Natural killer cell (primary cell): ENCODE measurements around the gene WWC2. TPM values are rescaled to one million over a fixed set of nuclear protein-coding genes. Genes with fewer than 3 reads are reported as not detected.

Experiments
- ATAC-seq, 3 donors: fragments of 150-1000 bp in 2 of 3; fragments of 200-7000 bp in 1 of 3; cut with Tn5 transposase; 1 replicate in 1 of 3; 2 replicates in 2 of 3; pipeline ENCODE4 v1.10.0; 2021; ENCODE audit warnings: mild to moderate bottlenecking in 2 of 3, moderate library complexity in 2 of 3
- DNase-seq, 2 donors: peaks; one replicate each; pipeline versions ENCODE4 v3.0.0 to v3.0.0-alpha.2; 2013 to 2021; ENCODE audit warnings: mixed read lengths in 1 of 2
- H3K27ac ChIP-seq: one replicate; pipeline ENCODE4 v1.5.1; 2013; ENCODE audit warnings: mild to moderate bottlenecking, low read length
- H3K27me3 ChIP-seq: one replicate; pipeline ENCODE4 v1.6.1; 2013; ENCODE audit warnings: low read length; ENCODE audit not compliant: control insufficient read depth, insufficient read depth
- H3K36me3 ChIP-seq: one replicate; pipeline ENCODE4 v1.6.1; 2013; ENCODE audit warnings: low read length; ENCODE audit not compliant: control insufficient read depth, insufficient read depth
- H3K4me1 ChIP-seq: one replicate; pipeline ENCODE4 v1.6.1; 2013; ENCODE audit warnings: low read length; ENCODE audit not compliant: control insufficient read depth, insufficient read depth
- H3K4me3 ChIP-seq: one replicate; pipeline ENCODE4 v1.5.1; 2013; ENCODE audit warnings: low read length
- H3K9me3 ChIP-seq: one replicate; pipeline ENCODE4 v1.6.1; 2013; ENCODE audit warnings: low read length; ENCODE audit not compliant: control insufficient read depth, insufficient read depth
- H3K27ac Mint-ChIP-seq, 2 donors: one replicate each; pipeline ENCODE4 v1.8.0; 2022; ENCODE audit warnings: mild to moderate bottlenecking in 2 of 2, mixed read lengths in 2 of 2, moderate library complexity in 1 of 2
- H3K27me3 Mint-ChIP-seq, 2 donors: one replicate each; pipeline ENCODE4 v1.8.0; 2022; ENCODE audit warnings: low read depth in 2 of 2, mixed read lengths in 2 of 2
- H3K36me3 Mint-ChIP-seq: one replicate; pipeline ENCODE4 v1.8.0; 2022; ENCODE audit warnings: mixed read lengths
- H3K4me1 Mint-ChIP-seq, 2 donors: one replicate each; pipeline ENCODE4 v1.8.0; 2022; ENCODE audit warnings: mixed read lengths in 2 of 2
- H3K4me3 Mint-ChIP-seq: one replicate; pipeline ENCODE4 v1.8.0; 2022; ENCODE audit warnings: mild to moderate bottlenecking, moderate library complexity, mixed read lengths
- H3K9me3 Mint-ChIP-seq, 2 donors: one replicate each; pipeline ENCODE4 v1.8.0; 2022; ENCODE audit warnings: mixed read lengths in 2 of 2
- CTCF ChIP-seq: fragments of 200-600 bp; IDR thresholded peaks from one replicate; pipeline ENCODE4 v1.8.0; 2022; ENCODE audit warnings: antibody characterized with exemption
- WGBS: methylation state at CpG from one replicate; pipeline ENCODE4 v1.1.7; 2013; ENCODE audit warnings: missing lambda C conversion rate; ENCODE audit not compliant: insufficient coverage; 5-methylcytosine and 5-hydroxymethylcytosine counted together
- intact Hi-C: fragments of 100-400 bp; cut with micrococcal nuclease; formaldehyde crosslinking; loops from one replicate; pipeline ENCODE4 v1.14.2; 2022
- total RNA-seq, 4 donors: library from RNA; stranded (reverse); fragments of 120-200 nt in 1 of 4; gene quantifications; one replicate each; pipeline versions ENCODE4 v1.2.3 to v1.2.4, GENCODE V29; 2013 to 2022

WWC2 gene
- total RNA-seq, 3 donors from 2014 or later (not counting 1 experiment from before 2014, with no cell fraction given) = 8.2 to 22.7 (median 9.2) TPM

- WGBS = 0% methylated on average over 1 of the region's 3 CpGs
- TF ChIP-seq CTCF = no peak
These were observed 1.2 kb downstream of the WWC2 start for GRCh38 chr4:183100298-183100599.

GRCh38 chr4:183100827-183101226 lies 1.8 kb downstream of the WWC2 start:
- Mint-ChIP-seq H3K4me1 (peaks cover 12 to 13% of the 10 kb centered on the region in 2 donors), H3K36me3 (no peaks in the 10 kb centered on the region), H3K4me3 (peak overlapping the region; percentile 69), H3K27me3 (peaks cover 5 to 15% of the 10 kb centered on the region in 2 donors), H3K9me3 (no peaks in the 10 kb centered on the region), H3K27ac (no peak overlapping the region)
- Histone ChIP-seq H3K27me3 (peaks cover 3% of the 10 kb centered on the region), H3K27ac (no peak overlapping the region), H3K4me1 (peaks cover 16% of the 10 kb centered on the region), H3K4me3 (no peak overlapping the region), H3K36me3 (no peaks in the 10 kb centered on the region), H3K9me3 (no peaks in the 10 kb centered on the region)
- ATAC-seq (no peak), DNase-seq (no peak)
- intact Hi-C loops = no loop called here
- 91% methylated on average over 5 of the region's 6 CpGs for WGBS
- no peak for TF ChIP-seq CTCF

More at GRCh38 chr4:183100298-183100599, 1.2 kb downstream of the WWC2 start:
- intact Hi-C loops = no loop called here
- Mint-ChIP-seq H3K4me3 (peak overlapping the region; percentile 75), H3K36me3 (no peaks in the 10 kb centered on the region), H3K9me3 (no peaks in the 10 kb centered on the region), H3K4me1 (peaks cover 12 to 13% of the 10 kb centered on the region in 2 donors), H3K27me3 (peaks cover 5 to 15% of the 10 kb centered on the region in 2 donors), H3K27ac (no peak overlapping the region)
- H3K4me1 ChIP-seq = peaks cover 16% of the 10 kb centered on the region
- H3K9me3 ChIP-seq = no peaks in the 10 kb centered on the region
- no peaks in the 10 kb centered on the region for H3K36me3 ChIP-seq
- ATAC-seq (no peak), DNase-seq (no peak)
- H3K27me3 ChIP-seq = peaks cover 3% of the 10 kb centered on the region
- no peak overlapping the region for H3K27ac ChIP-seq
- H3K4me3 ChIP-seq = peak overlapping the region; percentile 6

- H3K27ac ChIP-seq = no peak overlapping the region
- no peak overlapping the region for H3K4me3 Mint-ChIP-seq
- H3K36me3 ChIP-seq = no peaks in the 10 kb centered on the region
- peaks cover 8 to 10% of the 10 kb centered on the region in 2 donors for H3K4me1 Mint-ChIP-seq
- DNase-seq (no peak), ATAC-seq (no peak)
- peaks cover 3% of the 10 kb centered on the region for H3K27me3 ChIP-seq
- peaks cover 5 to 22% of the 10 kb centered on the region in 2 donors for H3K27me3 Mint-ChIP-seq
- peaks cover 16% of the 10 kb centered on the region for H3K4me1 ChIP-seq
- H3K27ac Mint-ChIP-seq = no peak overlapping the region
- WGBS = 91% methylated on average over 3 of the region's 4 CpGs
- H3K4me3 ChIP-seq = no peak overlapping the region
- no peaks in the 10 kb centered on the region for H3K9me3 Mint-ChIP-seq
- no peaks in the 10 kb centered on the region for H3K9me3 ChIP-seq
- intact Hi-C loops = no loop called here
- no peaks in the 10 kb centered on the region for H3K36me3 Mint-ChIP-seq
- TF ChIP-seq CTCF = no peak
These were observed 3.0 kb downstream of the WWC2 start for GRCh38 chr4:183101956-183102480.

DNA sequence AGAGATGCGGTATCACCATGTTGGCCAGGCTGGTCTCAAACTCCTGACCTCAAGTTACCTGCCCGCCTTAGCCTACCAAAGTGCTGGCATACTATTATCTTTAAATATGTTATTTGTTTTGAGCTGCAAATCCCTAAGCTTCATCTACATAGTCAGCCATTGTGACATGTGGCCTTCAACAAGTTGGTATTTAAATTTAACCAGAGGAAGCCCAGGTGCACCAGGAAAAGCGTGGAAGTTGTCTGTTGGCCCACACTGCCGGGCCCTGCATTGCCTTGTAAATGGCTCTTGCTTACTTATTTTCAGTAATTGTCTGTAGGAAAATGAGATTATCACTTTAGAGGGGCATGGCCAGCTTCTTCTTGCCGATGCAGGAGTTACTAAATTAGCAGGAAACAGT lies 6.0 kb downstream of the WWC2 start:
- ATAC-seq = no peak
- H3K36me3 ChIP-seq = no peaks in the 10 kb centered on the region
- intact Hi-C loops = no loop called here
- no peaks in the 10 kb centered on the region for H3K9me3 Mint-ChIP-seq
- peaks cover 4% of the 10 kb centered on the region for H3K4me1 ChIP-seq
- no peak overlapping the region for H3K4me3 Mint-ChIP-seq
- DNase-seq = no peak
- no peaks in the 10 kb centered on the region for H3K4me1 Mint-ChIP-seq
- peaks cover 3% of the 10 kb centered on the region for H3K27me3 ChIP-seq
- no peak for TF ChIP-seq CTCF
- H3K36me3 Mint-ChIP-seq = no peaks in the 10 kb centered on the region
- no peak overlapping the region for H3K27ac Mint-ChIP-seq
- no peak overlapping the region for H3K27ac ChIP-seq
- peaks cover 5 to 29% of the 10 kb centered on the region in 2 donors for H3K27me3 Mint-ChIP-seq
- H3K9me3 ChIP-seq = no peaks in the 10 kb centered on the region
- H3K4me3 ChIP-seq = no peak overlapping the region
- WGBS = 95% methylated on average over 4 of the region's 5 CpGs
